ENCODE data around the gene TMEM108.

TMEM108 gene

DNA sequence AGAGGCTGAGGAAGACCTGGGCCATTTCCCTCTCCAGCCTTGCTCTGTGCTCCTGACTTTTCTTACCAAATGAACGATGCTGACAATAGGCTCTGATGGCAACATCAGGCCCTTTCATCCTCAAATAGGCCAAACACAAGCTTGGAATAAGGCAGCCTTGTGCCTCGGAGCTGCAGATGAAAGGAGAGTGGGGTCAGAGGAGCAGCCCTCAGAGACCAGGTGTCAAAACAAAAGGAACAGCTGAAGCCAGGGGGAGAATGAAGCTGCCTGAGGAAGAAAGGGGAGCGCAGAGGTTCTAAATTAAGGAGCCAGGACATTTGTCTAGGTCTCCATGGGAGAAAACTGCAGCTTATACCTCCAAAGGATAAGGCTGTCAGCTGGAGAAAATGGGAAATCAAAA, 366.7 kb downstream of the TMEM108 start:
- FAIRE-seq (no peak), DNase-seq (ENCODE audit: insufficient read length, low spot score) (no peak)

DNA sequence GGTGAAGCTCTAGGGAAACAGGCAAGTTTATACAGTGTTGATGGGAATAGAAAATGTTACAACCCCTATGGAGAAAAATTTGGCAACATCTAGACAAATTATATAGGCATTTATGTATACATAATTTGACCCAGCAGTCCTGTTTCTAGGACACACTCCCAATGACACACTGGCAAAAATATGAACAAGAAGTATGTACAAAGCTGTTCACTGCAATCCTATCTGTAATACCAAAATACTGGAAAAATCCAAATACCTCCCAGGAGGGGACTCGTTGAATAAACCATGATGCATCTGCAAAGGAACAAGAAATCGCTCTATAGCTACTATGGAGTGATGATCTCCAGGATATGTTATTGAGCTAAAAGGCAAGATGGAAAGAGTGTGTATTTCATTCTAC, 370.2 kb downstream of the TMEM108 start:
- FAIRE-seq (no peak), DNase-seq (ENCODE audit: insufficient read length, low spot score) (no peak)

DNA sequence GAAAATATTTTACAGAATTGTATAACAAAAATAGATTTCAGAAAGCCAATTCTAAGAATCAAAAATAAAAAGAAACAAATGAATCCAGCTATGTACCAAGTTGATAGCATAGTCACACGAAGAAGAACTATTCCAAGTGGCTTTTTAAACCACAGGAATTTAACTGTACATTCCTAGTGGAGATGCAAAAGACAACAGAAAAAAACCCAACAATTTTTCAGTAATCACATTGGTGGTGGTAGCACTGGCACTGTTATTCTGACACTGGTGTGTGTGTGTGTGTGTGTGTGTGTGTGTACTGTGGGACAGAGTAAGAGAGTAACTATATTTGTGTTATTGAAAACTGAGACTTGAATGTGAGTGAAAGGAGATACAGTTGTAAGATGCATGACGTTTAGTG, 370.8 kb downstream of the TMEM108 start:
- no peak for FAIRE-seq

DNA sequence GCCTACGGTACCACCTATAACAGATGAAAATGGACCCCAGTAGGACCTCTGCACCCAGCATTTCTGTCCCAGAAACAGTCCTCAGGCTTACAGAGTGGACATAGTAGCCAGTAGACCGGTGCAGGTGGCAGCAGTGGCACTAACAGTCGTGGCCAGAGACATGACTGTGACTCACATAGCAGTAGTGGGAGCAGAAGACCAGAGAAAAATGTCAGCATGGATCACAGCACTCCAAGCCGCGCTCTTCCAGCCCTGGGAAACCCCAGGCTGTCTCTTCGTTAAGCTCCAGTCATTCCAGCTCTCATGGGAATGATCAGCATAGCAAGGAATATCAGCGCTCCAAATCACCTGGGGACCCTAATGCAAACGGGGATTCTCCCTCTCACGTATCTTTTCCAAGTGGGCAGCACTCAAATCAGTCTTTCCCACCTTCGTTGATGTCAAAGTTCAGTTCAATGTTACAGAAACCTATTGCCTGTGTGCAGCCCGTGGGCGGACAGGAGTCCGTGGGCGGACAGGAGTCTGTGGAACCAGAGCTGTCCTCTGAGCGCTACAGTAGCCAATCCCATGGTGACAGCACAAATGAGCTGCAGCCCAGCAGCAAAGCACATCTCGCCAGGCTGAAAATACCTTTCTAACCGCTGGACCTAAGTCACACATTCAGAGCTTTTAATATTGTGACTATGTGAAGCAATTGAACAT, 372.2 kb downstream of the TMEM108 start:
- FAIRE-seq (no peak), DNase-seq (ENCODE audit: insufficient read length, low spot score) (no peak)

More for the DNA sequence above, 370.8 kb downstream of the TMEM108 start:
- no peak for DNase-seq (ENCODE audit: insufficient read length, low spot score)

DNA sequence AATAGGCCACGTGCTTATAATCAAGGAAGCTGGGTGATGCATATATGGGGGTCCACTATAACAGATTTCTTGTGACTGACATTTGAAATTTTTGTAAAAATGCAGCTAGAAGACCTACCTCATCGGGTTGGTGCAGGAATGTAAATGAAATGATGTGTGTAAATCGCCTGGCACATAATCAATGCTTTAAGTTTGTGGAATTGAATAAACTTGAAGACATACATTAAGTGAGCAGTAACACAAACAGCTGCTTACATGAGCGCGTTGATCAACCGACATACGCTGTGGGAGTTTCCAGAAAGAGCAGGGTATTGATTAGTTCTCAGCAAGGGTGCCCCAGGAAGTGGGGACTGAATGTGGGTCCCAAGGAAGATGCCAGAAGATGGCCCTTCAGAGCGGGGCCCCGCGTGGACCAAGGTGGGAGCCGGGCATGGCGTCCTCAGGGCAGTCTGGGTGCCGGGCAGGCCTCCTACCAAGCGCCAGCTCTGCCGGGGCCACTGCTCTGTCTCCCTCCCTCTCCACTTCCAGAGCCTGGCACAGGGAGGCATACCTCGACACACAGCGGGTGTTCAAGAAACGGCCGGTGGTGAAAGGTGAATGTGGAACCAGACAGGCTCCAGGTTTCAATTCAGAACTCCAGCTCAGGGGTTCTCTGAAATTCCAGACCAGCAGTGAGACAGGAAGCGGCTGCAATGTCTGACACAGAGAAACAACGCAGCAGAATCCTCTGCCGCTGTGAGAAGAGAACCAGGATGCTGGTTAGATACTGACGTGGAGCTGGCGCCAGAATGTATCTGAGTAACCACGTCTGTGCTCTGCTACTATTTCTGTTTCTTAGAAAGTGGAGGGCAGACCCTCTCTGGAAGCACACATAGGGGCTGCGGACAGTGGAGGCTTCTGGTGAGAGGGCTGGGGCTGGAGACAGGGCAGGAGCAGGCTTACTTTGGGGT, 374.3 kb downstream of the TMEM108 start:
- DNase-seq (ENCODE audit: insufficient read length, low spot score) (no peak), FAIRE-seq (no peak)

DNA sequence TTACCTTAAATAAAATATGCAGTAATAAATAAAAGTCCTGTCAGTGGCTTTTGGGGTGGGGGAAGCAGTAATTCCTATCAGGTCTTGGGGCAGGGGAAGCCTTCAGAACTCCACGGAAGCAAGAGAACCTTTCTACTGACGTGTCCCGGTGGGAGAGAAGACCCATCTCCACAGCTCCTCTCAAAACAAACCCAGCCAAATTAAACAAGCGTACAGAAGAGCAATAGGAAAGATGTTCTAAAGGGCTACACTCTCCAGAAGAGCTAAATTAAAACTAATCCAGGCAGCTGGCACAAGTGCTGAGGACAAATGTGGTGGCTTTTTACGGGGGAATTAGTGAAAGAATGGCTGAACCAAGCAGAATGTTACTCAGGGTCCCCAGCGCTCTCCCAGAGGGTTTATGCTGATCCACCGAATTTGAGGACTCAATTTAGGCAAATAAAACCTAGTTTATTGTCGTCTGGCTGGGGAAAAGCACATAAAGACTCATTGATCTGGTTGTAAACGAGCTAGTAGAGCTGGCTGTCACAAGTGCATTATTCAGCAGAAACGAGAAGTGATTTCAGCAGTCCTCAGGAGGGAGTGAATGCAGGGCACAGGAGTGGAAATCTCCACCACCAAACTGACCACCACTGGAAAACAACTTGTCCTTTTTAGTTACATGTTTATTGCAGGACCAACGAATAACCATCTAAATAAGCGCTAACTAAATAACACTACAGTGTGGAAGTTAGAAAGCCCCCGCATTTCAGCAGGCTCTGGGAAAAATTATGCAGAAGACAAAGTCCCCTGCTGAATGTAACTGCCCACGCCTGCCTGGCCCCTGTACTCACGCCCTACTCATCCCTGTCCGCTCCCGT, 375.2 kb downstream of the TMEM108 start:
- FAIRE-seq (peak; percentile 42), DNase-seq (ENCODE audit: insufficient read length, low spot score) (no peak)

DNA sequence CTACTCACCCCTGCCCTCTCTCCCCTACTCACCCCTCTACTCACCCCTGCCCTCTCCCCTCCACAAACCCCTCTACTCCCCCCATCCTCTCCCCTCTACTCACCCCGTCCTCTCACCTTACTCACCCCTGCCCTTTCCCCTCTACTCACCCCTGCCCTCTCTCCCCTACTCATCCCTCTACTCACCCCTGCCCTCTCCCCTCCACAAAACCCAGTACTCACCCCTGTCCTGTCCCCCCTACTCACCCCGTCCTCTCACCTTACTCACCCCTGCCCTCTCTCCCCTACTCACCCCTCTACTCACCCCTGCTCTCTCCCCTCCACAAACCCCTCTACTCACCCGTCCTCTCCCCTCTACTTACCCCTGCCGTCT, 375.8 kb downstream of the TMEM108 start:
- FAIRE-seq: no peak
- no peak for DNase-seq (ENCODE audit: insufficient read length, low spot score)

DNA sequence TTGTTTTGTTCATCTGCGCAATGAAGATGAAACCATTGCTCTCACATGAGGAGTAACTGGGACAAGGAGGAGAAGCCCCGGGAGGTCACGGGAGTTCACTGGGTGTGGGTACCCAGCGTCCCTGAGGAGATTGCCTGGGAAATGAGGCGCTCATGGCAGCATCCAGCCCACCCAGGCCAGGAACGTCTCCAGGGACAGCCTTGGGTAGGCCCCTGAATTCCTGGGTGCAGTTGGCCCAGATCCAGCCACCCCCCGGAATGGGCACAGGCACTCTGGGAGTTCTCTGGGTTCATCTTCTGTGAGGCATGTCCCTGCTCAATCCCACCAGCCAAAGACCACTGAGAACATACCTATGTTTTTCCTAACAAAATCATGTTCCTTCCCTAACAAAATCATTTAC, 380.2 kb downstream of the TMEM108 start:
- no peak for FAIRE-seq
- no peak for DNase-seq (ENCODE audit: insufficient read length, low spot score)

DNA sequence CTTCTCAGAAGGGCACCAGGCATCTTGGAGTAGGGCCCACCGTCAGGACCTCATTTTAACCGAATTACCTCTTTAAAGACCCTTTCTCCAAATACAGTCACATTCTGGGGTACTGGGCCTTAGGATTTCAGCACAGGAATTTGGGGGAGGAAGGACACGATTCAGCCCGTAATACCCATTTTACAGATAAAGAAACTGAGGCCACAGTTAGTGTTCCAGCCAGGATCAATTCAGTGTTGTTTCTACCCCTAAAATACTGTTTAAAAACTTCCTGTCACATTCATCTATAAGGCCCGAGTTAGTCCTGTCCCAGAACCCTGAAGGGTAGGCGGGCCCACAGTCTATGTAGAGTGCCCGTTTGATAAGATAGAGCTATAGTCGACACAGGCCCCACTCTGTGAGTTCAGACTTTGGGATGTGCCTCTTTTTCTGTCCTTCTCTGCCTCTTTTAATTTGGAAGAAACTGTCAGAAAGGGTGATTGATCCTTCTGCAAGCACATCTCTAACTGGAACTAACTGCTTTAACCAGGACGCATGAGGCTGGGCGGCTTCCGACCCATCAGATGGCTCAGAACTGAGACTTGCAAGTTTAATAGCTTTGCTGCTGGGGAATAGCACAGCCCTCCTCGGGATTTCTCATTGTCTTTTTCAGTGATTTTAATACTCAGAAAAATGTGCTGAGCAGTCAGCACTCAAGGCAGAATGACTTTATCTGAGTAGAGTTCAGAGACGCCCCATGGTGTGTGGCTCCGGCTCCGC, 381.1 kb downstream of the TMEM108 start:
- DNase-seq (ENCODE audit: insufficient read length, low spot score): no peak
- no peak for FAIRE-seq

DNA sequence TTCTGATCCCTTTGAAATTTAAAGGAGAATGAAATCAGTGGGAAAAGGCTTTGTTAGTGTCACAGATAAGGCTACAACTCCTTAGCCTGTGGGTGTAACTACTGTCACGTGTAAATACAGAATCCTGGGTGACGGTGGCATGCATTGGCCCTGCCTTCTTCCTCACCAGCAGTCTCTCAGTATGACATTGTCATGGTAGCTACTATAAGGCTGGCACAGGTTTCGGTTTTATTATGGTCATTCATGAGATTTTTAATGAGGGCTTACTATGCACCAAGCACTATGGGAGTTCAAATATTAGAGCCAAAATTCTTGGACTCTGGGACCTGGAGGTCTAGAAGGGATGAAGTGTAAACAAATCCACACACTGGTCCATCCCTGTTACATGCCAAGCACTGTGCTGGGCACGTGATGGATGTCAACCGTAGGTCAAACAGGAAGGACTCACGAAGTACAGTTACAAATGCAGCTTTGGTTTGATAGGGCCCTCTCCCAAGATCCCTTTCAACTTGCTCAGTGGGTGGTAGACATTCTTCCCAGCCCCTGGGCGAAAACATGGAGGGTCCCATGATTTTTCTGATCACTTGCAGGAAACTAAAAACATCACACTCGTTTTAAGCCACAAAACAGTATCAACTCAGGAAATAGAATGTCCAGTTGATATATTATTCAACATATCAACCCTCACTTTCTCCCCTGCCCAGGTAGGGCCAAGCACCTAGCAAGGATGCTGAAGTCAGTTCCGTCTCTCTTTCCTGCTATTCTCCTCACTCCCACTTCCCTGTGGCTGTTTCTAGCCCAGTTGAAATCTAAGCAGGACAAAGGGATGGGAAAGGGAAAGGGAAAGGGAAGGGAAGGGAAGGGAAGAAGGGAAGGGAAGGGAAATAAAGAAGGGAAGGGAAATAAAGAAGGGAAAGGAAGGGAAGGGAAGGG, 387.0 kb downstream of the TMEM108 start:
- DNase-seq (ENCODE audit: insufficient read length, low spot score) (no peak), FAIRE-seq (no peak)

DNA sequence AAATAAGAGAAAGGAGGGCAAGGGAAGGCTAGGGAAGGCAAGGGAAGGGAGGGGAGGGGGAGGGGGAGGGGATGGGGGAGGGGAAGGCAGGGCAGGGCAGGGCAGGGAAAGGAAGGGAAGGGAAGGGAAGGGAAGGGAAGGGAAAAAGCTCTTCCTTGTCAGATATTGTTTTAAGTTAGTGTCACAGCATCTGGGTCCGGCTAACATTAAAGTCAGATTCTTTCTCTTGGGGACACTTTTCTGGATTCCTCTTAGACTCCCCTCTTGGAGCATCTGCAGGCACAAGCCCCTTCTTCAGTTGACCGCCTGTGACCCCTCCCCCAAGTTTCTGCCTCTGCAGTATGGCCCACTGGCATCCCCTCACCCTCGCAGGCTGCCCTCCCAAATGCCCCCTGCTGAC, 387.7 kb downstream of the TMEM108 start:
- FAIRE-seq (no peak), DNase-seq (ENCODE audit: insufficient read length, low spot score) (no peak)

DNA sequence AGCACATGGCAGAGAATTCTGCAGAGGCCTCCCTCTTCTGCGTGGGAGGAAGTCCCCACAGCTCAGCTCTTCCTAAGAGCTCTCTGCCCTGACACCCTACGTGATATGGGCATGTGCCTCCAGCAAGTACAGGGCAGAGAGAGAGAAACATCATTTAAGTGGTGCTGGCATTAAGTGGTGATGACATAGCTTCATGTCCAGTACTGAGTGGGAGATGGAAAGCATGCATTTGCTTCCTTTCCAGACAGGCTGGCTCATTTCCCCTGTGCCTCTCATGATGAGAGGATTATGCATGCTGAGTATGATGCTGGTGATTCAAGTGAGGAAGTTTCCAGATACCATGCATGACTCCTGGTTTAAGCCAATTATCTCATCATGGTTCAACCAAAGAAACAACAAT, 388.5 kb downstream of the TMEM108 start:
- peak; percentile 23 for FAIRE-seq
- no peak for DNase-seq (ENCODE audit: insufficient read length, low spot score)

DNA sequence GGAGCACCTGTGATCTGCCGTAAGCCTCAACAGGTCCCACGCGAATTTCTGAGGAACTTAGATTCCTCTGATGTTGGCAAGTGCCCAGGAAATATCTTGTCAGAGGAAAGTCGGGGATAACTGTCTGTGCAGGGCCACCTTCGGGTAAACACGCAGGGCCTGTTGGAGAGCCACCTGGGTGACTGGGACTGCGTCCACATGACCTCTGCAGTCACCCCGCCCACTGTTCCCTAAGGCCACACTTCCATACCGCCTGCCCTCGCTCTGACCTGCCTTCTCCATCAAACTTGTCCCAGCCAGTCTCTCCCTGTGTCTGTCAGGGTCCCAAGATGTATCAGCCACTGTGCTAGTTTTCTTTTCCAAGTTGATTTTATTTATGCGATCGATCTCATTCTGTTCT, 390.4 kb downstream of the TMEM108 start:
- DNase-seq (ENCODE audit: insufficient read length, low spot score) (no peak), FAIRE-seq (no peak)

DNA sequence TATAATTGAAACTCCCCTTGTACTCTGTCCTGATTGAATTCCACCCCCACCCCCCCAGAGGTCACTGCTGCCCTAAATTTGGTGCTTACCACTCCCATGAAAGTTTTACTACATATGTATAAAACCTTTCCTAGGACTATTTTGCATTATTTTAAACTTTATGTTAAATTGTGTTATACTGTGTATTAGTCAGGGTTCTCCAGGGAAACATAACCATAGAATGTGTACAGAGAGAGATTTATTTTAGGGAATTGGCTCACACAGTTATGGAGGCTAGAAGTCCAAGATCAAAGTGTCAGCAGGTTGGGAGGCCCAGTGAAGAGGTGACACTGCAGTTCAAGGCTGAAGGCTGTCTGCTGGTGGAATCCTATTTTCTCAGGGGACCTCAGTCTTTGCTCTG, 390.9 kb downstream of the TMEM108 start:
- DNase-seq (ENCODE audit: insufficient read length, low spot score) (no peak), FAIRE-seq (no peak)

DNA sequence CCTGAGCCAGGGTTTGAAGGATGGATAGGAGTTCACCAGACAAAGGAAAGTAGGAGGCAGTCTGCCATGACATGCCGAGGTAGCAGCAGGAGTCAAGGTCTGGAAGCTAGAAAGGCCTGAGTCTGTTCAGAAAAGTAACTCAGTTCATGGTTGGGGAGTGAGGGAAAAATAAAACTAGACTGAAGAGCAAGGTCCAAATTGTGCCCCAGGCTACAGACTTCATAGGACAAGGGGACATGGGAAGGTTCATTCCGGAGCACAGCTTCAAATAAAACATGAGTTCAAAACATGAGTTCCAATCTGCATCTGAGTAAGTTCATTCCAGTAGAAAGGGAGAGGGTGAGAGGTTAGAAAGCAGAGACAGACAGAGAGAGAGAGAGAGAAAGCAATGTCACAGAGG, 401.4 kb downstream of the TMEM108 start:
- DNase-seq (ENCODE audit: insufficient read length, low spot score) (no peak), FAIRE-seq (no peak)

DNA sequence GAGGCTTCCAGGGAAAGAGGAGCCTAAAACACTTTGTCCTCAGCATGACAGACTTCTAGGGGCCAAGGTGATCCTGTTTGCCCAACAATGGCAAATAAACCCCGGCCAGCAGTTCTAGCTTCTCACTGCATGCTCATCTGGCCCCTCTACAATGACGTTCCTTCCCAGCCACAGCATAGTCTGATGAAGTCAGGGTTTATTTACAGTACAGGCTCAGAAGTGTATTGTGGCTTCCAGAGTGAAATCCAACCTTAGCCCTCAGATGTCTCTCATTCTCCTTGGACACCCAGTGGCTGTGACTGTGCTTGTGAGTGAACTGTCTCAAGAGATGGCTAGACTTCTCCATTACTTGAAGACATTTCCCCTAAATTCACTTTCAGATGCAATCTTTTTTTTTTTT, 402.5 kb downstream of the TMEM108 start:
- DNase-seq (ENCODE audit: insufficient read length, low spot score): no peak

DNA sequence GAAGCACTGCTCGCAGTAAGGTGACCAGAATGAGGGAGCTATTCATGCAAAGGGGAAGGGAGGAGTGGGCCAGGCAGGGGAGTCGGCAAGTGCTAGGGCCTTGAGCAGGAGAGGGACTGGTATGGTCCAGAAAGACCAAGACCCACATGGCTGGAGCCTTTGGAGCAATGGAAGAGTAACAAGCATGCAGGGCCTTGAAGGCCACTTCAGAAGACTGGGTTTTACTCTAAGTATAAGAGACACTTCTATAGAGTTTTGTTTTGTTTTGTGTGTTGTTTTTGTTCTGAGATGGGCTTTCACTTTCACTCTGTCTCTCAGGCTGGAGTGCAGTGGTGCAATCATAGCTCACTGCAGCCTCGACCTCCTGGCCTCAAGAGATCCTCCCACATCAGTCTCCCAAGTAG, 403.7 kb downstream of the TMEM108 start:
- DNase-seq (ENCODE audit: insufficient read length, low spot score) (no peak), FAIRE-seq (peak; percentile 86)

More for the DNA sequence above, 402.5 kb downstream of the TMEM108 start:
- no peak for FAIRE-seq

DNA sequence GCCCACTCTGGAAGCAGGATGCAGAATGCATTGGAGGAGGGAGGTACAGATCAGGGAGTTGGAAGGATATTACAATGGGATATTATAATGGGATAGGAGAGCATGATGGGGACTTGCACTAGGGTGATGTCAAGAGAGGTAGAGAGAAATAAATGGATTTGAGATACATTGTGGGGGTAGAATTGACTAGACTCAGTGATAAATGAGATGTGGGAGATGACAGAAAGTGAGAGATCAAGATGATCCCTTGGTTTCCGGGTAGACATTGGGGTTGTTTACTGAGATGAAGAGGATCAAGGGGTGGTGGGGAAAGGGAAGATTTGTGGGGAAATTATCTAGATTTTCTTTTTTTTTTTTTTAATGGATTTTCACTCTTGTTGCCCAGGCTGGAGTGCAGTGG, 404.3 kb downstream of the TMEM108 start:
- DNase-seq (ENCODE audit: insufficient read length, low spot score) (no peak), FAIRE-seq (peak; percentile 42)
